ENCODE data around the gene HYAL3. TPM values are rescaled to one million over a fixed set of nuclear protein-coding genes. Genes with fewer than 3 reads are reported as not detected.

The HYAL3 gene
- total and polyA plus RNA-seq, 2 donors (not counting 1 experiment from before 2014, with no cell fraction given) = 3.2 to 7.4 TPM

DNA sequence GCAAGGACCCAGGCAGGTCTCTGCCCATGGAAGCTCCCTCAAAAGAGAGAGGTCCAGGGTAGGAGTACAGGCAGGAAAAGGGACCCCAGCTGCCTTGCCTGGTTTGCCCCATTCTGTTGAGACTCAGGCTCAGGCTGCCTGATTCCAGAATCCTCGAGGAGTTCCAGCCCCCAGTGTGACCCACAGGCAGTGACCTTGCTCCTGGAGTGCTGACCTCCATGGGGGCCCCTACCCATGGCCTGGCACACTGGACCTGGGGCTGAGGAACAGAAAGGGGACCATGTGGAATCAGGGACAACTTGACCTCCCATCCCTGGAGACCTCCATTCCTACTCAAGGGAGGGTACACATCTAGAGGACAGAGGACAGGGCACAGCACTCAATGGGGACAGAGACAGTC lies 33.6 kb downstream of the HYAL3 start:
- peaks cover 2% of the 10 kb centered on the region for H3K36me3 ChIP-seq (ENCODE audit: control insufficient read depth, insufficient read depth, low read length)
- no peak overlapping the region for H2AFZ ChIP-seq (ENCODE audit: low read length)
- H3K4me3 ChIP-seq (replicated peaks in 1 of 4; ENCODE audit: control extremely low read depth in 1 of 4, insufficient read depth in 1 of 4, low read depth in 3 of 4, low read length in 4 of 4) = no peak overlapping the region
- H4K20me1 ChIP-seq (ENCODE audit: control insufficient read depth, extremely low read depth, insufficient read depth, low read length) = no peaks in the 10 kb centered on the region
- H3K4me1 ChIP-seq (ENCODE audit: control insufficient read depth, extremely low read depth, insufficient read depth, low read length) = peaks cover 60% of the 10 kb centered on the region
- peak overlapping the region; percentile 66 for H3K27ac ChIP-seq (ENCODE audit: insufficient read depth, low read length)
- no peak overlapping the region for H3K4me2 ChIP-seq (ENCODE audit: extremely low read depth, insufficient read depth, low read length)
- TF ChIP-seq, protein P1, sequence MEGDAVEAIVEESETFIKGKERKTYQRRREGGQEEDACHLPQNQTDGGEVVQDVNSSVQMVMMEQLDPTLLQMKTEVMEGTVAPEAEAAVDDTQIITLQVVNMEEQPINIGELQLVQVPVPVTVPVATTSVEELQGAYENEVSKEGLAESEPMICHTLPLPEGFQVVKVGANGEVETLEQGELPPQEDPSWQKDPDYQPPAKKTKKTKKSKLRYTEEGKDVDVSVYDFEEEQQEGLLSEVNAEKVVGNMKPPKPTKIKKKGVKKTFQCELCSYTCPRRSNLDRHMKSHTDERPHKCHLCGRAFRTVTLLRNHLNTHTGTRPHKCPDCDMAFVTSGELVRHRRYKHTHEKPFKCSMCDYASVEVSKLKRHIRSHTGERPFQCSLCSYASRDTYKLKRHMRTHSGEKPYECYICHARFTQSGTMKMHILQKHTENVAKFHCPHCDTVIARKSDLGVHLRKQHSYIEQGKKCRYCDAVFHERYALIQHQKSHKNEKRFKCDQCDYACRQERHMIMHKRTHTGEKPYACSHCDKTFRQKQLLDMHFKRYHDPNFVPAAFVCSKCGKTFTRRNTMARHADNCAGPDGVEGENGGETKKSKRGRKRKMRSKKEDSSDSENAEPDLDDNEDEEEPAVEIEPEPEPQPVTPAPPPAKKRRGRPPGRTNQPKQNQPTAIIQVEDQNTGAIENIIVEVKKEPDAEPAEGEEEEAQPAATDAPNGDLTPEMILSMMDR (conservative IDR thresholded peaks at IDR 0.05 in 1 of 2, IDR thresholded peaks at IDR 0.05 in 1 of 2; ENCODE audit: low read depth in 1 of 2, low read length in 2 of 2) = no peak
- TF ChIP-seq EZH2 (IDR thresholded peaks at IDR 0.05; ENCODE audit: low read length, missing control alignments) = no peak
- no peaks in the 10 kb centered on the region for H3K9me3 ChIP-seq (ENCODE audit: control insufficient read depth, insufficient read depth, low read depth, low read length)
- H3K27me3 ChIP-seq (ENCODE audit: control insufficient read depth, insufficient read depth, low read length) = no peaks in the 10 kb centered on the region
- no peak overlapping the region for H3K9ac ChIP-seq (ENCODE audit: insufficient read depth, low read length)
- no peaks in the 10 kb centered on the region for H3K79me2 ChIP-seq (ENCODE audit: control insufficient read depth, insufficient read depth, low read length)
- DNase-seq (ENCODE audit: low read depth in 2 of 2) = no peak

DNA sequence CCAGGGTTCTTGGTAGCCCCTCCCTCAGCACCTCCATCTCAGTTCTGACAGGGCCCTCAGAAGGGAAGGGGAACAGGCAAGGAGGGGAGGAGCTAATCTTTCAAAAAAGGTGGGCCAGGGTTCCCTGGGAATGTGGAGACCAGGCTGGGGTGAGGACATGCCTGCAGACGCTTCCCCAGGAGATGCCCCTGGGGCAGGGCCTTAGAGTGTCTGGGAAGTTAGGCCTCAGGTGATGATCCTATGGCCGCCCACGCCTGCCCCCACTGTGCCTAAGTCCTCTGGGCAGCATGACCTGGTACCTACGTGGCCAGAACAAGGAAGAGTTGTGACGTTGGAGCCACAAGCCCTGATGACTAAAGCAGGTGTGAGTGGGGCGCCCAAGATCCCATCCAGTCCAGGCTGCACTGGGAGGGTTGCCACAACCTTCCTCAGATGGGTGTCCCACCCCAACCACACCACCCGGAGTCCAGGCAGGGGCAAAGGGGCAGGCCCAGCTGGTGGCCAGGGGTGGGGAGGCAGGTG lies 34.2 kb downstream of the HYAL3 start:
- H3K4me3 ChIP-seq (replicated peaks in 1 of 4; ENCODE audit: control extremely low read depth in 1 of 4, insufficient read depth in 1 of 4, low read depth in 3 of 4, low read length in 4 of 4) = no peak overlapping the region
- H3K9me3 ChIP-seq (ENCODE audit: control insufficient read depth, insufficient read depth, low read depth, low read length) = no peaks in the 10 kb centered on the region
- H3K36me3 ChIP-seq (ENCODE audit: control insufficient read depth, insufficient read depth, low read length) = peaks cover 2% of the 10 kb centered on the region
- DNase-seq (ENCODE audit: low read depth in 2 of 2) = no peak
- H3K79me2 ChIP-seq (ENCODE audit: control insufficient read depth, insufficient read depth, low read length) = no peaks in the 10 kb centered on the region
- H2AFZ ChIP-seq (ENCODE audit: low read length) = no peak overlapping the region
- H4K20me1 ChIP-seq (ENCODE audit: control insufficient read depth, extremely low read depth, insufficient read depth, low read length) = no peaks in the 10 kb centered on the region
- no peaks in the 10 kb centered on the region for H3K27me3 ChIP-seq (ENCODE audit: control insufficient read depth, insufficient read depth, low read length)
- peaks cover 58% of the 10 kb centered on the region for H3K4me1 ChIP-seq (ENCODE audit: control insufficient read depth, extremely low read depth, insufficient read depth, low read length)
- peak overlapping the region; percentile 48 for H3K4me2 ChIP-seq (ENCODE audit: extremely low read depth, insufficient read depth, low read length)
- H3K9ac ChIP-seq (ENCODE audit: insufficient read depth, low read length) = no peak overlapping the region
- peak overlapping the region; percentile 66 for H3K27ac ChIP-seq (ENCODE audit: insufficient read depth, low read length)
- no peak for TF ChIP-seq EZH2 (IDR thresholded peaks at IDR 0.05; ENCODE audit: low read length, missing control alignments)
- TF ChIP-seq, protein P1 (conservative IDR thresholded peaks at IDR 0.05 in 1 of 2, IDR thresholded peaks at IDR 0.05 in 1 of 2; ENCODE audit: low read depth in 1 of 2, low read length in 2 of 2) = no peak

DNA sequence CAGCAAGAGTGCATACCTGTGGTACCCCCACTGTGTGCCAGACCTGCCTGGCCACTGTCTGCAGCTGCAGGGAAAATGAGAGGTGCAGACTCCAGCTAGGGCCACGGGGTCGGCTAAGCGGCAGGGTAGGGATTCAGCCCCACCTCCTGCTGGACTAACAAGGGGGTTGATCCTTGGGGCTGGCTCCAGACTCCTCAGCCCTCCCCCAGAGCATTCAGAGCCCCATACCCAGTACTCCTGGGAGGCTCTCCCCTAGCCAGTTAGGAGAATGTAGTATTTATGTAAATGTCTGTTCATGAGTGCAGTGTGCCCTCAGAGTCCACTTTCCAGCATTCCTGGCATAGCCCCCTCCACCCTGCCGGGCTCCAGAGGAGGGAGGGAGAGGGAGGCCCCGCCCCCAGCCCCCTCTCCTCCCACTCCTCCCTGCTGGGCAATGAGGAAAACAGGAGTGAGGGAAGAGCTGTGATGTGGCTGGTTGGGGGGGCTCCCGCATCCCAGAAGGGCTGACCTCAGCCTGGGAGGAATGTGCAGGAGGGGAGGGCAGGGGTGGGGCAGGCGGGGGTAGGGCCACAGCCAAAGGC lies 34.7 kb downstream of the HYAL3 start:
- Histone ChIP-seq H3K4me1 (ENCODE audit: control insufficient read depth, extremely low read depth, insufficient read depth, low read length) (peaks cover 54% of the 10 kb centered on the region), H3K4me3 (replicated peaks in 1 of 4; ENCODE audit: control extremely low read depth in 1 of 4, insufficient read depth in 1 of 4, low read depth in 3 of 4, low read length in 4 of 4) (no peak overlapping the region), H3K9ac (ENCODE audit: insufficient read depth, low read length) (no peak overlapping the region)

More for the DNA sequence above, 34.7 kb downstream of the HYAL3 start:
- Histone ChIP-seq H3K9me3 (ENCODE audit: control insufficient read depth, insufficient read depth, low read depth, low read length) (no peaks in the 10 kb centered on the region), H4K20me1 (ENCODE audit: control insufficient read depth, extremely low read depth, insufficient read depth, low read length) (no peaks in the 10 kb centered on the region), H3K79me2 (ENCODE audit: control insufficient read depth, insufficient read depth, low read length) (no peaks in the 10 kb centered on the region), H3K4me2 (ENCODE audit: extremely low read depth, insufficient read depth, low read length) (peak overlapping the region; percentile 7), H3K27ac (ENCODE audit: insufficient read depth, low read length) (peak overlapping the region; percentile 66), H3K27me3 (ENCODE audit: control insufficient read depth, insufficient read depth, low read length) (no peaks in the 10 kb centered on the region), H3K36me3 (ENCODE audit: control insufficient read depth, insufficient read depth, low read length) (peaks cover 2% of the 10 kb centered on the region), H2AFZ (ENCODE audit: low read length) (no peak overlapping the region)
- TF ChIP-seq EZH2 (IDR thresholded peaks at IDR 0.05; ENCODE audit: low read length, missing control alignments) = no peak
- TF ChIP-seq, protein P1 (conservative IDR thresholded peaks at IDR 0.05 in 1 of 2, IDR thresholded peaks at IDR 0.05 in 1 of 2; ENCODE audit: low read depth in 1 of 2, low read length in 2 of 2) = no peak
- DNase-seq (ENCODE audit: low read depth in 2 of 2) = peak; percentile 93 to 97

Data from fibroblast of lung (primary cell).